GM12801 (cell line): ENCODE measurements around the gene NAXD.

Source experiments
- TF ChIP-seq, protein P1 (sequence below): IDR thresholded peaks from one replicate; pipeline ENCODE4 v1.5.1; 2011; ENCODE audit warnings: control low read depth; ENCODE audit not compliant: insufficient read length; ENCODE audit errors: extremely low read depth

NAXD gene

DNA sequence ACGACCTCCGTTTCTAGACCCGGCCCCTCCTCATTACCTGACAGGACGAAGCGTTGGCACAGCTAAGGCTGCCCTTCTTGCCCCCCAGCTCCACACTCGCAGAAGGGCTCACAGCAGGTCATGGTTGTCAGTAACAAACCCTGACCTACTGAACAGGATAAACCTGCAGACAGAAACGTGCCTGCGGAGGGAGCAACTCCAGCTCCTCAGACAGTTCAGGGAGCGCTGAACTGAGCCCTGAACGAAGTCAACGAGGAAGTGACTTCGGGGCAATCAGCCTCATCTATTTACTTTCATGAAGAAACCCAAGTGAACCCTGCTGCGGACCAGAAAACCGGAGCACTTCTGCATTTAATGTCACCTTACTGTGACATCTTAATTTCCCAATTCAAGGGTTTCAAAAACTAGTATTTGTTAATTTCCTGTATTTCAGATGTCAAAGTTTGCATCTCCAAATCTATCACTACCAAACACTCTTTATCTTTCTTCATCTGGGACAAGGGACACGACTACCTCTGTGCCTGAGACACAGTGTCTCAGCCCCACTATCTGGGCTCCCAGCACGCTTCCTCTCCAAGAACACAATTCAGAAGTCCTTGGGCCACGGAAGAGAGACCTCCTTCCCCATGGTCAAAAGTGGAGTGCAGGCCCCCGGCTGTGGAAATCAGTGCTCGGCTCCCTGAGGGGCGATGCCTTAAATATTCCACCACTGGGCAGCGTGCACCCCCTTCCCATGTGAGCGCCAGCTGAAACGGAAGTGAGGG lies 50.3 kb downstream of the NAXD start:
- TF ChIP-seq, protein P1, sequence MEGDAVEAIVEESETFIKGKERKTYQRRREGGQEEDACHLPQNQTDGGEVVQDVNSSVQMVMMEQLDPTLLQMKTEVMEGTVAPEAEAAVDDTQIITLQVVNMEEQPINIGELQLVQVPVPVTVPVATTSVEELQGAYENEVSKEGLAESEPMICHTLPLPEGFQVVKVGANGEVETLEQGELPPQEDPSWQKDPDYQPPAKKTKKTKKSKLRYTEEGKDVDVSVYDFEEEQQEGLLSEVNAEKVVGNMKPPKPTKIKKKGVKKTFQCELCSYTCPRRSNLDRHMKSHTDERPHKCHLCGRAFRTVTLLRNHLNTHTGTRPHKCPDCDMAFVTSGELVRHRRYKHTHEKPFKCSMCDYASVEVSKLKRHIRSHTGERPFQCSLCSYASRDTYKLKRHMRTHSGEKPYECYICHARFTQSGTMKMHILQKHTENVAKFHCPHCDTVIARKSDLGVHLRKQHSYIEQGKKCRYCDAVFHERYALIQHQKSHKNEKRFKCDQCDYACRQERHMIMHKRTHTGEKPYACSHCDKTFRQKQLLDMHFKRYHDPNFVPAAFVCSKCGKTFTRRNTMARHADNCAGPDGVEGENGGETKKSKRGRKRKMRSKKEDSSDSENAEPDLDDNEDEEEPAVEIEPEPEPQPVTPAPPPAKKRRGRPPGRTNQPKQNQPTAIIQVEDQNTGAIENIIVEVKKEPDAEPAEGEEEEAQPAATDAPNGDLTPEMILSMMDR, result no peak

- TF ChIP-seq, protein P1, result no peak
Observed at GRCh38 chr13:110666255-110666533, 50.8 kb downstream of the NAXD start.

DNA sequence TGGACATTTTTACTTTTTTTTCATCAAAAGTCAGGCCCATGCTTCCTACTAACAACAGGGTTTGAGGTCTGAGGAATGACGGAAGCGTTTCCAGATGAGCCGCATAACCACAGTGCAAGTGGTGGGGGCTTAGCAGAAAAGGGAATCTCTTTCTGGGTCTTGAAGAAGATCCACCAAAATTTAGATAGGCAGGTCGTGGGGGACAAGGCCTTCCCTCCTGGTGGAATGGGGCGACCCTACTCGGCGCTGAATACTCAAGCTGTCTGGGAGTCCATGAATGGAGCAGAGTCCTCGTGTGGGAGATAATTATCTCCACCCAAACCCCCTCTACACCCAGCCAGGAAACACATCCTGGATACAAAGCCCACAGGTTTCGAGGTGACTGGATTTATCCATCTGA lies 53.7 kb downstream of the NAXD start:
- TF ChIP-seq, protein P1, result no peak

DNA sequence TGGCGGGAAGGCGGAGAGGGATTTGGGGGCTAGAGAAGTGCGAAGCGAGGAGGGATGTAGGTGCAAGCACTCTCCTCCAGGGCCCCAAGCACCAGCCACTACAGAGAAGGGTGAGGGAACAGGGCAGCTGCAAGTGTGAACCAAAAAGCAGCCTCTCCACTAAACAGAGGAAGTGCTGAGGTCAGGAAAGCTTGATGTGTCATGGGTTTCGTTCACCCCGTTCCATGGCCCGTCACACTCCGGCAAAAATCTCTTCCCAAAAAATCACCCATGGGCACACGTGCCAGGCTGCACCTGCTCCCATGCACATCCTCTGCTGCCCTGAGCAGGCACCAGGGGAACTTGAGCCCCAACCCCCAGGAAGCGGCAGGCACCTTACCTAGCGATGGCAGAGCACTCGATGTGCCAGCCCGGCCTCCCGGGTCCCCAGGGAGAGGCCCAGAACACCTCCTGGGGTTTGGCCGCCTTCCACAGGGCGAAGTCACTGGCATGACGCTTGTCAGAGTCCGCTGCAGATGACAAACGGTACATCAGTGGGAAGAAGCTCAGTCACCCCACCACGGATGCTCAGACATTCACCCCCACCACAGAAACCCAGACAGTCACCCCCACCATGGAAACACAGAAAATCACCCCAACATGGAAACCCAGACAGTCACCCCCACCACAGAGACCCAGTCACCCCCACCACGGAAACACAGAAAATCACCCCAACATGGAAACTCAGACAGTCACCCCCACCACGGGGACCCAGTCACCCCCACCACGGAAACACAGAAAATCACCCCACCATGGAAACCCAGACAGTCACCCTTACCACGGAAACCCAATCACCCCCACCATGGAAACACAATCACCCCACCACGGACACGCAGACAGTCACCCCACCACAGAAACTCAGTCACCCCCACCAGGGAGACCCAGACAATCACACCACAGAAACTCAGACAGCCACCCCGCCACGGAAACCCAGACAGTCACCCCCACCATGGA lies 61.5 kb downstream of the NAXD start:
- TF ChIP-seq, protein P1, result no peak

- TF ChIP-seq, protein P1, result no peak
Observed at GRCh38 chr13:110677731-110678545, 62.6 kb downstream of the NAXD start.

DNA sequence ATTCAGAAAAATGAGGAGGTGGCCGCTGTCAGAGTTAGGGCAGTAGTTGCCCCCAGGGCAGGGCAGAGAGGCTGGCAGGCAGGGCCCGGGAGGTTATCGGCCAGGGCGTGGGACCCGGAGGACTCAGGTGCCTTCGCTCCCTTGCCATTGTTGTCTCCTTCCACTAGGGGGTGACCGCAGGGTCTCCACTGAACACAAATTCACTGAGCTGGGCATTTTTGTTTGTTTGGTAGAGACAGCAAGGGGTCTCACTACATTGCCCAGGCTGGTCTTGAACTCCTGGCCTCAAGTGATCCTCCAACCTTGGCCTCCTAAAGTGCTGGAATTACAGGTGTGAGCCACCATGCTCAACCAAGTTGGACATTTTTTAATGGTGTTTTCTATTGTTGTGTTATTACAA lies 65.5 kb downstream of the NAXD start:
- TF ChIP-seq, protein P1, result no peak
